NOMO-1 treated with DMSO at 0.1 percent for 48 hours (cell line): Measurements from ENCODE around the gene YAF2.

ENCODE experiments used
- DNase-seq: peaks from one replicate; lab custom pipeline; 2025; ENCODE audit not compliant: unreplicated experiment; lab: John Stamatoyannopoulos, UW

The YAF2 gene

DNA sequence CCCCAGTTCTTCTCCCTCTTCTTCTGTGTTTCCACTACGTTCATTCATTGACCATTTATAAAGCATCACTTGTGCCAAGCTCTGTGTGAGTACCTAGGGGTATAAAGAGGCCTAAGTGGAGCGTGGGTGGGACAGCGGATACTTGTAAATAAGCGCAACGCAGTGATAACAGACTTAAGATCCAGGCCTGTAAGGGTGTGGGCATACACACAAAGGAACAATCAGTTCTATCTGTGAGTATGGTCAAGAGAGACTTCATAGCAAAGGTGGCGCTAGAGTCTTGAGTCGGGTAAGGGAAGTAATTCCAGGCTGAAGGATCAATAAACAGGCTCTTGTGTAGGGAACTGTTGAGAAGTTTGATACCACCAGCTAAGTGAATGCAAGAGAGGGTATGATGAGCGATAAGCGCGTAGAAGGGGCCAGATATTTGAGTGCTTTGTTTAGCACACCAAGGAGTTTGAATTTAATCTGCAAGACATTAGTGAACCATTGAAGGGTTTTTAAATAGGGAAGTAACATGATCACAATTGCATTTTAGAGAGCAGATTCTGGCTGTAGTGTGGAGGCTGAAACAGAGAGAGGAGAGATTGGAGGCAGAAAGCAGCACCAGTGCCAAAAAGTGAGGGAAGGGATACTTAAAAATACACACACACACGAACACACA, 92.4 kb downstream of the YAF2 start:
- DNase-seq = peak; percentile 15

DNA sequence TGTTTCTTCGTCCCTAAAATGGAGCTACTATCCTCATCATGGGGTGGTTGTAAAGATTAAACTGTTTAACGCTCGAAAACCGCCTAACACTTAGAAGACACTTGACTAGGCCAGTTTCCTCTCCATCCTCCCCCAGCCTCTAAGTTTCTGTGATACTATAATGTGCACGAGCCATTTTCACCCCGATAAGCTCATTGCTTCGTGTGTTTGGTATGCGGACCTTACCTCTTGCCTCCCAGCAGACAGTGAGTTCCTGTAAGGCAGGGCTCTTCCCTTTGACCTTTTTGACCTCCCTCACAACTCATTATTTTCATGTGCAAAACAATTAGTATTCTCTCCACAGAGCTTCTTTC, 92.9 kb downstream of the YAF2 start:
- peak; percentile 49 for DNase-seq

DNA sequence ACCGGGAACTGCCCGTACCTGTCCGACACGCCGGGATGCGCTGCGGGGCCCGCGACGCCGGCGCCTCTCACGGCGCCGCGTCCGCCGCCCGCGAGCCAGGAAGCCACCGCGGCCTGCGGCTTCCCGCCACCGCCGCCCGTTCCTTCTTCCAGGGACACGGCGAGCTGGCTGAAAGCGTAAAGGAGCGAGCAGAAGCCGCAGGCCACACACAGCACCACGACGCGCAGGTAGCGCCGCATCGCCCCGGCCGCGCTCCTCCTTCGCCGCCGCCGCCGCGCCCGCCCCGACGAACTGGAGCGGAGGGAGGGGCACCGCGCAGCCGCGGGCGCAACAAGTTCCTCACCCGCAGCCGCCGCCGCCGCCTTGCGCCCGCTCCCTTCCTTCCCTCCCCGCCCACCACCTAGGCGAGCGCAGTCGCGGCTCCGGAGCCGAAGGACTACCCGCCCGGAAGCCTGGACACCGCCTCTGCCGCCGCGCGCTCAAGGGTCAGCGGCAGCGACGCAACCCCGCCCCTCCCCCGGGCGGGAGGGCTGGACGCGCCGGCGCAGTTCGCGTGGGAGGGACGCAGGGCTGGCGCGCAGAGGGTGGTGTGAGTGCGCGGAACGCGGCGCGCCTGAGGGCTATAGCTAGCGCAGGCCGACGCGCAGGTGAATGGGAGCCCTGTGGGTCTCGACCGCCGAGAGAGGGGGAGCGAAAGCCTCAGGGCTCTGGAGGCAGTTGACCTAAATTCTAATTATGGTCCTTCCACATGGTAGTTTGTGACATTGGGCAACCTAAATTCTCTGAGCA, 93.4 kb downstream of the YAF2 start, which contains the start of gene GXYLT1:
GXYLT1 (minus strand) TSS at position 467 of the 789 bp plus-strand sequence; CDS start at position 239, 228 bp downstream.
- DNase-seq = peak; percentile 91

DNA sequence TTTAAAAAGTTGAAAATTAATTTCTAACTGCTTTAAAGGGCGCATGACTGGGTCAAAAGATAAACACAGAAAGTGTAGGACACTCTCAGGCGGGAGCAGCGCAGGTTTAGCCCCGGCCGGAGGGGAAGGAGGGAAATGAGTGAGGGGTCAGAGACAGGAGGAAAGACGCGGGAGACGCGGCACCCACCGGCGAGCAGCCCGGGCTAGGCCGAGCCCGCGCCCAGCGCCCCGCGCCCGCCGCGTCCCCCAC, 94.0 kb downstream of the YAF2 start:
- no peak for DNase-seq

DNA sequence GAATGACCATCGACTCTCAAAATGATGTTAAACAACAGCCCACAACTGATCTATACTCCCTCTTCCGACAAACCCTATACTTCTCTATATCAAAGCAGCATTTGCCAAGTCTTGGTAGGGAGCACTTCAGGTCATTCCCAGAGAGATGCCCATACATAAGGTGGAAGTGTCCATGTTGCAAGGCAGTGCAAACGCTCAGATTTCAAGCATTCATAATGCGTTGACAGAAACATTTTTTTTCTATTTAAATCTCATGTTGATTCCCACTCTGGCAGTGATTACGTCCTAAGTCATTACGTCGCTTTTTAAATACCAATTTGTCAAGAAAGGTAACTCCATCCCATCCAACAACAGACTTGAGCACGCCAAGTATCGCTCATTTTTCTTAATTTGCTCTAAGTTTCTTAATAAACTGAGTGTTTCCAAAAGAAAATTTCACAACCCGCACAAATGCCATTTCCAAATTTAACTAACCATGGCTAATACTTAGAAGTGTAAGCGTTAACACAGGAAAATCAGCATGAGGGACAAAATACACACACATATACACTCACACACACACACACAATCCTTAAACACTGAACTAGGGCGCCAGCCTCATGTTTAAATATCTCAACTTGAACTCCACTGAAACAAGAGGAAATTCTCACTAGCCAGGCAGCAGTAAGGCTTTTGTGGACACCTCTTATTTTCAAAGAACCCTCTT, 94.4 kb downstream of the YAF2 start:
- peak; percentile 21 for DNase-seq

DNA sequence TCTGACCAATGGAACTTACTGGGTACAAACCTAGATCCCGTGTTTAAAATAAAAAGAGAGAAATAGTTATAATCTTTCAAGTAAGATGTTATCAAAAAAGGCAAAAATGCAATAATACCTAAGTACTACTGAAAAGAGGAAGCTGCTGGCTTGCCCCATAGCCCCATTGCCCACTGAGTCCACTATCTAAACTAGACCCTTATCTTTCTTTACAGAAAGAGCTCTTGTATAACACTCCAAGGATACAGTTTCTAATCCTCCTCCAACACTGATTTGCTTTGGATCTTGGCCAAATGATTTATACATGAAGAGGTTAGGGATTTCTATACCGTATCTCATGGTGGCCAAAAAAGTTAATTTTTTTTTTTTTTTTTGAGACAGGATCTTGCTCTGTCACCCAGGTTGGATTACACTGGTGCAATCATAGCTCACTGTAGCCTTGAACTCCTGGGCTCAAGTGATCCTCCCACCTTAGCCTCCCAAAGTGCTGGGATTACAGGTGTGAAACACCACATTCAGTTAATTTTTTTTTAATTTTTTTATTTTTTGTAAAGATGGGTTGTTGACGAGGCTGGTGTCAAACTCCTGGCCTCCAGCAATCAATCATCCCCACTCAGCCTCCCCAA, 96.0 kb downstream of the YAF2 start:
- peak; percentile 32 for DNase-seq

DNA sequence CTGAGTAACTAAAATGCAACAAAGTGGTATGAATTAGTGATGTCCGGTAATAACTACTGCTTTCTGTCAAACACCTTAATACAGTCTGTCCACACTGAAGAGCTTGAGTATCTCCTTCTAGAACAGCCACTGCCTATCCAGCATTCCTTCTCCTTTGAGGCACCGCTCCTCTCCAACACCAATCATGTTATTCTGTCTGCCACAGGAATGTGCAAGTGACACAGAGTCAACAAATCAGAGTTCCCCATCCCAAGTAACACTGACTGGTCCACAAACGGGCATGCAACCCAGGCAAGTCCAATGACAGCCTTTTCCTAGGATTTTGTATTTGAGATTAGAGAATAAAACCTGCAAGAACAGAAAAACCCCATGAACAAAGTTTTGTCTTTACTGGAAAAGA, 97.1 kb downstream of the YAF2 start:
- DNase-seq = no peak

DNA sequence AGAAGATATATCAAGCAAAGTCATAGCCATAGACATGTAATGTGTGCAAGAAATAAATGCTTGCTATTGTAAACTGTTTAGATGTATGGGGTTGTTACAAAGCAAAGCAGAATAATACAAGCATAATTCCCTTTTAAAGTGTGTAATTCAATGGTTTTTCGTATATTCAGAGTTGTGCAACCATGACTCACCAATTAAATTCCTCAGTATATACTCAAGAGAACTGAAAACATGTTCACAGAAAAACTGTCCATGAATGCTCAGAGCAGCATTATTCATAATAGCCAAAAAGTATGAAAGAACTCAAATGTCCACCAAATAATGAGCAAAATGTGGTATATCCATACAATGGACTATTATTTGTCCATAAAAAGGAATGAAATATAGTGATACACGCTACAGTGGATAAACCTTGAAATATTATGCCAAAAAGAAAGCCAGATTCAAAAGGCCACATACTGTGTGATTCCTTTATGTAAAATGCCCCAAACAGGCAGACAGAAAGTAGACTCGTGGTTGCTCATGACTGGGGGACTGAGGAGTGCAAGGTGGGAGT, 102.7 kb downstream of the YAF2 start:
- DNase-seq = peak; percentile 15

DNA sequence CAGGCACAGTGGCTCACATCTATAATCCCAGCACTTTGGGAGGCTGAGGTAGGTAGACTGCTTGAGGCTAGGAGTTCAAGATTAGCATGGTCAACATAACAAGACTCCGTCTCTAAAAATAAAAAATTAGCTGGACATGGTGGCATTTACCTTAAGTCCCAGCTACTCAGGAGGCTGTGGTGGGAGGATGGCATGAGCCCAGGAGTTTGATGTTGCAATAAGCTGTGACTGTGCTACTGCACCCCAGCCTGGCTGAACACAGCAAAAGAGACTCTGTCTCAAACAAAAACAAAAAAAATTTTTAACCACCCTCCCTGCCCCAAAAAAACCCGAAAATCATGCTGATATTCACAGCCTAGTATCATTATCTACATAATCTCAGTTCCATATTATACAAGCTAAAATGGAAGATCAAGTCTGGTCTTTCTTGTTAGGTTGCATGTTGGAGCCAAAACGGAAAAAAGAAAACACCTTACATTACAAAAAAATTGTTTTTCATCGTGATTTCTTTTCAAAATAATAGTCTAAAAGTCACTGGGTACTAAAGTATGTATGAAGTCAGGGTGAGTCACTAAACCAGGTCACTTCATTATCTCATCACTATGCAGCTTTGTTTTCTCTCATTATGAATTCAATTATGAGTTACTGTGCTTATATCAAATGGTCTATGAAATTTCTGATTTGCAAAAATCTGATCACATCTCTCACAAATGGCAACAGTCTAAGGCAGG, 107.2 kb downstream of the YAF2 start:
- DNase-seq = peak; percentile 8

DNA sequence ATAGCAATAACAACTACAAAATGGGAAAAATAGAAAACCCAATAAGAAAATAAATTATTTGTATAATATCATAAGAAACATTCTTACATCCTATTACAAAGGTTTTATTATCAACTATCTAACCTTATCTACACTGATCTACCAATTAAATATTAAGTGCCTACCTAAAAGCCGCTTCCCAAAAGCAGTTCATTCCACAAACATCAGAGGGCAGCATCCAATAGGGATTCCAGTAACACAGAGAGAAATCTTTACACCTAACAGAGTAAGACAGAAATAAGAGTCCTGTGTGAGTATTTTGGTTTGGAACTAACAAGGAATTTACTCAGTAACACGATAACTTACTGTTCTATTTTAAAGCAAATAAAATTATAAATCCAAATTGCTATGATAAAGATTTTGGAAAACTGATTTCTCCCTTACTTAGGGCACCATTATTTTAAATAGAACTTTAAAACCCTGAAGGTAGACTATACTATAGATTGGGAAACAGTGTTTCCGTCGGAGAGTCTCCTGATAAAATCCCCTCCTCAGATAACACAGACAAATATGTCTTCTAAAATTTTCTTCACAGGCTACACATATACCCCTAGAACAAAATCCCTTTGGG, 108.3 kb downstream of the YAF2 start:
- peak; percentile 25 for DNase-seq

DNA sequence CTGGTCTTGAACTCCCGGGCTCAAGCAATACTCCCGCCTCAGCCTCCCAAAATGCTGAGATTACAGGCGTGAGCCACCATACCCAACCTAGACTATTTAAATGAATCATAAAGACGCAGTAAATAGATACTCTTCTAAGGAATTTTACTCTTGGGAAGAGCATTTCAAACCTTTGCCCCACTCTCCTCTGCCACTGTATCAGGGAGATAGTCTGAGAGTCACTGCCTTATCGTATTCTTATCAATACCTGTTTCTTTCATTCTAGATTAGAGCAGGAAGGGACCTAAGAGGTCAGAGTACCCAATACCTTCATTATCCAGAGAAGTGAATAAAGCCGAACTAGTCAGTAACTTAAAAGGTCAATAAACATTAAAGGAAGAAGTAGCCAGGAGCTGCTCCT, 109.2 kb downstream of the YAF2 start:
- DNase-seq = no peak

DNA sequence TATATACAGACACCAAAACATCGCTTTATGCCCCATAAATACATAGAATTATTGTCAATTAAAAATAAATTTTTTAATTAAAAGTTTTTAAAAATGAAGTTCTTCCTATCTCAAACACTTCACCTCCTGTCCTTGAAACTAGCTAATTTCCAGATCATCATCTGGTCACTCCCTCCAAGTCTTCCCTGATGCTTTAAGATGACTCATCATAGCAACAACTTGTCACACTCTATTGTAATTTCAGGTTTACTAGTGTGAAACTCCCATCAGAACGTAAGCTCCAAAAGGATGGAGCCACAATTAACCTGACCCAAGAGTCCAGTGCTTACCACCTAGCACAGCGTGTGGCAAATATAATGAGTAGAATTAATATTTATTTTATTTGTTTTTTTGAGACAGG, 109.7 kb downstream of the YAF2 start:
- no peak for DNase-seq

DNA sequence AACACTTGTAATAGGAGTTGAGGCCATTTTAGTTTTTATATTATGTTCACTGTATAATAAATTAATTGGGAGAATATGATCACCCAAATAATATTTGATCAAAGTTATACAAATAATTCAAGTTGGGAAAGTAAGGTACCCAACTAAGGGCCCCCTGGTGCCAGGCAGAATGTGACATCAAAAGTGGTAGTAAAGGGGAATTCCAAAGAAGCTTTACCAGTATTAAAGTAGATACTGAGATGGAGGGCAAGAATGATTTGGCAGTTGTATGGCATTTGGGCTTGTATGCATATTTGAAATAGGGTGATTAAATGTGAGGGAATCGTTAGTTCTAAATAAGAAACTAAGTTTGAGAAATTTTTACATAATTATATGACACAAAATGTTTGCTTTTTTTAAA, 111.1 kb downstream of the YAF2 start:
- no peak for DNase-seq

DNA sequence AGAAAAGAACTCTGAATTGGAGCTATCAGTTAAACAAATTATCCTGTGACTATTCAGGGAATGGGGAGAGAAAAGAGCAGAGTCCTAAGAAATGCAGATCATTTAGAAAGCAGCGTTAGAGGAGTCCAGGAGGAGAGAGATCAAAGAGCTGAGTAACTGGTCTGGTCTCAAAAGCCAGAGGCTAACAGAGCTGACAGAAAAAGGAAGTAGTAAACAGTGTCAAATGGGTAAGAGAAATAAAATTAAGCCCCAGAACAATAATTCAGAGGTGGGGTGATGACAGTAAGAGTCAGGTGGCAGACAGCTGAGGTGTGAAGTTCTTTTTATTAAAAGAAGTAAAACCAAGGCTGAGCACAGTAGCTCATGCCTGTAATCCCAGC, 112.7 kb downstream of the YAF2 start:
- DNase-seq = peak; percentile 55

DNA sequence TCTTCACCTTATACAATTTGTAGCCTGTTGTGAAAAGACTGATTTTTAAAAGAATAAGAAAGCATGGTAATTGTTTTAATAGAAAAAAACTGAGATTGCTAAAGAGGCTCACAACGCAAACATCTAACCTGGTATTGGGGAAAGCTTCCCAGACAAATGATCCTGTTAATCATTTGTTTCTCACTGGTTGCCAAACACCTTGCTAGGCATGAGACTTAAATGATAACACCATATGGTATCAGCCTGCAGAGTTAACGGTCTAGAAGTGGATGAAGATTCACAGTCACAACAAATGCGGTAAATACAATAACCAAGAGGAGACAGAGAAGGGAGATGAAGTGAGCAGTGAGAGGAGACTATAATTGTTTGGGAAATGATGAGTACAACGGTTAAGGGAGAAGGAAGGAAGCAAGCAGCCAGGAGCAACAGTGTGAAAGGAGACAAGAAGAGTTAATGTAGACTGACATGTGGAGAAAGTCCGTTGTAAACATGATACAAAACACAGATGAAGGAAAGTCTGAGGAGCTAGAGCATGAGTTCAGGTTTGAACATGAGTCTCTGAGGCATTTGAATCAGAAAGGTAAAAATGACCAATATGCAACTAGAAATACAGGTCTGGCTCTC, 113.2 kb downstream of the YAF2 start:
- no peak for DNase-seq

DNA sequence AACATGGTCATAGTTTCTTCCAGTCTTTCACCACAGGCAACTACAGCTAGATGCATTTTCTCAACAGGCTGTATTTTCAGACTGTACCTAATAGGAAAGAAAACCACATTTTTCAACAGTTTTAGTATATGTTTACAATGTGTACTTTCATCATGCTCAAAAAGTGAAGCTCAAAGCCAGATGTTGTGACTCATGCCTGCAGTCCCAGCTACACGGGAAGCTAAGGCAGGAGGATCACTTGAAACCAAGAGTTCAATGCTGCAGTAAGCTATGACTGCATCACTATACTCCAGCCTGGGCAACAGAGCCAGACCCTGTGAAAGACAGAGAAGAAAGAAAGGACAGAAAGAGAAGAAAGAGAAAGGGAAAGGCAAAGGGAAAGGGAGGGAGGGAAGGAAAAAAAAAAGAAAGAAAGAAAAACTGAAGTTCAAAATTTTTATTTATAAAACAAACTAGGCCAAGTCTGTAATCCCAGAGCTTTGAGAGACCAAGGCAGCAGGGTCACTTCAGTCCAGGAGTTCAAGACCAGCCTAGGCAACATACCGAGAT, 118.9 kb downstream of the YAF2 start:
- no peak for DNase-seq

DNA sequence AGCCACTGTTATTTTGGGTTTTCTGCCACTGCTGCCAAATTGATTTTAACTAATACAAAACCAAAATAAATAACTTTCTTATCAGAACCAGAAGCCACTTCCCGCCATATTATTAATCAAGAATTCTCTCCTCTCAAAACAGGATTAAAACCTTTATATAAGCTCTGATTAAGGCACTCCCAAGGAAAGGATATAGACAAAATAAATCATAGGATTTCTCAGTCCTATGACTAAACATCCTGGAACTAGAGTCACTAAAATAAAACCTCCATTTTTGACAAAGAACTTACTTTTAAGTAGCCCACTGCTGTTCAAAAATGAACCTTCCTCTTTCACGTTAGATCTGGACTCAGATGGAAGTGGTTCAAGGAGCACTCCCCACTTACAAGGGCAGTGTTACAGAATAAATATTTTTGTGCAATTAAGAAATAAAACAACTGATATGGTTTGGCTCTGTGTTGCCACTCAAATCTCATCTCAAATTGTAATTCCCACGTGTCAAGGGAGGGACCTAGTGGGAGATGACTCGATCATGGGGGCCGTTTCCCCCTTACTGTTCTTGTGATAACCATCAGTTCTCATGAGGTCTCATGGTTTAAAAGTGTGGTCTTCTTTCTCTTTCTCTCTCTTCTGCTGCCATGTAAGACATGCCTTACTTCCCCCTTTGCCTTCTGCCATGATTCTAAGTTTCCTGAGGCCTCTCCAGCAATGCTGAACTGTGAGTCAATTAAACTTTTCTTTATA, 119.7 kb downstream of the YAF2 start:
- no peak for DNase-seq

DNA sequence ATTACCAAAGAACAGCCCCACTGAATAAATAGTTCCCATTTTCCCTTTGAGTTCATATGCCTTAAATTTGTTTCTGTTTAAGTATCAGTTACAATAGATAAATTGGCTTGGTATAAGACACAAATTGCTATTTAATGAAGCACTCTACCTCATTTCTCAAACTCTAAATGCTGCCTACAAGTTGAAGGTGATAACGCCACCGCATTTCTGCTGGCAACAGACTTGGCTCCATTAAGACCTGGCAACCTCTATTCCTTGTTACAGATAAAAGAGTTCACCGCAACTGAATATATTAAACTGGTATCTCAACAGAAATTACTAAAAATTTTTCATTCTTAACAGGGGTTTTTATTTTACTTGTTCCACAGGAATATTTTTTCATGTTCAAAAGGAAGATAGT, 129.0 kb downstream of the YAF2 start:
- no peak for DNase-seq
